Heart left ventricle (tissue), 13 donors: Measurements from ENCODE around the gene NDUFS8.

Experiments used
- CTCF ChIP-seq, 12 donors: fragments of 200-600 bp; sonication (generic) in 4 of 12; IDR thresholded peaks; one replicate each; pipeline versions ENCODE4 v1.5.0 to v1.8.0; 2018 to 2022; ENCODE audit warnings: antibody characterized with exemption in 12 of 12, mild to moderate bottlenecking in 5 of 12
- POLR2A ChIP-seq, 2 donors: fragments of 450-650 bp; IDR thresholded peaks; one replicate each; pipeline ENCODE4 v1.6.1; 2017; ENCODE audit warnings: antibody characterized with exemption in 2 of 2, mild to moderate bottlenecking in 2 of 2, moderate library complexity in 2 of 2
- donor health status: ischemic (EF 13 %, LVEDD 7.1; RV severe dilation, severe dysfunction).
- donor health status: DM: no; HTN: yes; CAD: no.
- donor health status: DM: no; HTN: no; CAD: no.
- donor health status: ischemic (EF 25% LVEDD 6.9; RV normal size, moderate dysfunction).
- donor health status: ischemic (EF 25% LVEDD 5.7; RV mildly dilated, moderate dysfunction).
- donor health status: ischemic (EF 35%, LVEDD 5.7; RV mildly dilated, moderate dysfunction).
- donor health status: nonischemic (EF 11% LVEDD 7.7; RV severe dilation, severe dysfunction).
- donor health status: DM: yes; HTN: yes; CAD: no.
- donor health status: PGD.
- donor health status: ischemic (EF 29% LVEDD 5.4; RV normal size, mild dysfunction).
- donor health status: nonischemic (EF 23%, LVEDD 6.1; RV moderate dilation, normal function).

- TF ChIP-seq CTCF (IDR thresholded peaks at IDR 0.05): no peak
- peak in 1 of 2 donors; percentile 61 for TF ChIP-seq POLR2A (IDR thresholded peaks at IDR 0.05)
These were observed 26.5 kb upstream of the NDUFS8 start, which contains the start of gene UNC93B1 for GRCh38 chr11:68003846-68004550.
